Prostate gland (tissue), 2 donors: ENCODE data around the gene APOF. TPM values are rescaled to one million over a fixed set of nuclear protein-coding genes. Genes with fewer than 3 reads are reported as not detected.

Source experiments
- DNase-seq: peaks from one replicate; pipeline ENCODE4 v3.0.0-alpha.2; 2019; ENCODE audit warnings: low spot score
- H3K27ac ChIP-seq, 2 donors: fragments of 200-600 bp; sonication (generic); 2 replicates each; pipeline ENCODE4 v1.5.1; 2017 to 2019
- H3K27me3 ChIP-seq: fragments of 200-600 bp; sonication (generic); replicated peaks from 2 replicates; pipeline ENCODE4 v1.5.1; 2019; ENCODE audit not compliant: insufficient read depth
- H3K36me3 ChIP-seq, 2 donors: fragments of 200-600 bp; sonication (generic); 1 replicate in 1 of 2; 2 replicates in 1 of 2; pipeline versions ENCODE4 v1.5.1 to v1.8.1; 2017 to 2019
- H3K4me1 ChIP-seq: fragments of 200-600 bp; sonication (generic); replicated peaks from 2 replicates; pipeline ENCODE4 v1.5.1; 2019
- H3K4me3 ChIP-seq, 2 donors: fragments of 200-600 bp; sonication (generic); 2 replicates each; pipeline ENCODE4 v1.5.1; 2017 to 2019
- H3K9me3 ChIP-seq: fragments of 200-600 bp; sonication (generic); 2 replicates; pipeline ENCODE4 v1.5.1; 2017
- POLR2A ChIP-seq: fragments of 450-650 bp; IDR thresholded peaks from one replicate; pipeline ENCODE4 v1.6.1; 2016; ENCODE audit warnings: antibody characterized with exemption, mild to moderate bottlenecking
- POLR2AphosphoS5 ChIP-seq: sonication (generic); formaldehyde crosslinking; IDR thresholded peaks from one replicate; pipeline ENCODE4 v1.6.1; 2017; ENCODE audit warnings: antibody characterized with exemption
- WGBS: methylation state at CpG from one replicate; pipeline ENCODE4 v1.1.5; 2018; 5-methylcytosine and 5-hydroxymethylcytosine counted together
- intact Hi-C: fragments of 100-400 bp; cut with DNase I; formaldehyde crosslinking; loops from one replicate; pipeline ENCODE4 v1.14.2; 2022
- small RNA-seq, 2 donors: library from RNA; depleted of rRNA; stranded (forward); fragments of <200 nt; gene quantifications; one replicate each; pipeline ENCODE3, GENCODE V24; 2016
- total RNA-seq, 2 donors: library from RNA; depleted of rRNA; stranded (reverse); fragments of >200 nt; gene quantifications; one replicate each; pipeline ENCODE4 v1.1.0, GENCODE V29; 2016
- TF ChIP-seq, protein P1 (sequence below), 4 experiments: fragments of 200-600 bp in 2 of 4; fragments of 450-650 bp in 2 of 4; sonication (generic) in 2 of 4; IDR thresholded peaks; 1 replicate in 3 of 4; 2 replicates in 1 of 4; pipeline ENCODE4 v1.5.1; 2016 to 2019; ENCODE audit warnings: antibody characterized with exemption in 4 of 4, mild to moderate bottlenecking in 2 of 4, moderate library complexity in 2 of 4

Gene APOF
- total RNA-seq, 2 donors from 2014 or later, result 0.62 to 1.1 TPM

DNA sequence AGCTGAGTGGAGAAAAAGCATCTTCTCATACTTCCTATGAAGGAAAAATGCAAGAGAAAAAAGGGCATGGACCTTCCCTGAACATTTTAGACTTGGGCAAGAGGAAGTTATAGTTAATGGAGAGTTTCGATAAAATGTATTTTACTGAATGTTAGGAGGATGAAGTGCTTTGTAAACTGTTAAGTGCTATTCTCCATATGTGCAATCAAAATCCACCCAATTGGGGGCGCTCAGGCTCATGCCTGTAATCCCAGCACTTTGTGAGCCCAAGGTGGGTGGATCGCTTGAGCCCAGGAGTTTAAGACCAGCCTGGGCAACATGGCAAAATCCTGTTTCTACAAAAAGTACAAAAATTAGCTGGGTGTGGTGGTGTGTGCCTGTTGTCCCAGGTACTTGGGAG, 45.0 kb downstream of the APOF start:
- no peak overlapping the region for H3K27ac ChIP-seq
- no peak for TF ChIP-seq POLR2AphosphoS5
- TF ChIP-seq, protein P1, sequence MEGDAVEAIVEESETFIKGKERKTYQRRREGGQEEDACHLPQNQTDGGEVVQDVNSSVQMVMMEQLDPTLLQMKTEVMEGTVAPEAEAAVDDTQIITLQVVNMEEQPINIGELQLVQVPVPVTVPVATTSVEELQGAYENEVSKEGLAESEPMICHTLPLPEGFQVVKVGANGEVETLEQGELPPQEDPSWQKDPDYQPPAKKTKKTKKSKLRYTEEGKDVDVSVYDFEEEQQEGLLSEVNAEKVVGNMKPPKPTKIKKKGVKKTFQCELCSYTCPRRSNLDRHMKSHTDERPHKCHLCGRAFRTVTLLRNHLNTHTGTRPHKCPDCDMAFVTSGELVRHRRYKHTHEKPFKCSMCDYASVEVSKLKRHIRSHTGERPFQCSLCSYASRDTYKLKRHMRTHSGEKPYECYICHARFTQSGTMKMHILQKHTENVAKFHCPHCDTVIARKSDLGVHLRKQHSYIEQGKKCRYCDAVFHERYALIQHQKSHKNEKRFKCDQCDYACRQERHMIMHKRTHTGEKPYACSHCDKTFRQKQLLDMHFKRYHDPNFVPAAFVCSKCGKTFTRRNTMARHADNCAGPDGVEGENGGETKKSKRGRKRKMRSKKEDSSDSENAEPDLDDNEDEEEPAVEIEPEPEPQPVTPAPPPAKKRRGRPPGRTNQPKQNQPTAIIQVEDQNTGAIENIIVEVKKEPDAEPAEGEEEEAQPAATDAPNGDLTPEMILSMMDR (IDR thresholded peaks at IDR 0.05), result no peak
- no peak for TF ChIP-seq POLR2A
- no peaks in the 10 kb centered on the region for H3K4me1 ChIP-seq
- no peak overlapping the region for H3K4me3 ChIP-seq
- H3K27me3 ChIP-seq, result no peaks in the 10 kb centered on the region
- H3K36me3 ChIP-seq, result peaks cover 5 to 11% of the 10 kb centered on the region in 2 donors
- intact Hi-C loops, result loop anchor here (5.0 kb wide), 1 partner anchor 145 kb away; no protein-coding TSS in a partner anchor
- no peak for DNase-seq
- 92% methylated on average over 3 of the region's 3 CpGs for WGBS
- H3K9me3 ChIP-seq, result no peaks in the 10 kb centered on the region

DNA sequence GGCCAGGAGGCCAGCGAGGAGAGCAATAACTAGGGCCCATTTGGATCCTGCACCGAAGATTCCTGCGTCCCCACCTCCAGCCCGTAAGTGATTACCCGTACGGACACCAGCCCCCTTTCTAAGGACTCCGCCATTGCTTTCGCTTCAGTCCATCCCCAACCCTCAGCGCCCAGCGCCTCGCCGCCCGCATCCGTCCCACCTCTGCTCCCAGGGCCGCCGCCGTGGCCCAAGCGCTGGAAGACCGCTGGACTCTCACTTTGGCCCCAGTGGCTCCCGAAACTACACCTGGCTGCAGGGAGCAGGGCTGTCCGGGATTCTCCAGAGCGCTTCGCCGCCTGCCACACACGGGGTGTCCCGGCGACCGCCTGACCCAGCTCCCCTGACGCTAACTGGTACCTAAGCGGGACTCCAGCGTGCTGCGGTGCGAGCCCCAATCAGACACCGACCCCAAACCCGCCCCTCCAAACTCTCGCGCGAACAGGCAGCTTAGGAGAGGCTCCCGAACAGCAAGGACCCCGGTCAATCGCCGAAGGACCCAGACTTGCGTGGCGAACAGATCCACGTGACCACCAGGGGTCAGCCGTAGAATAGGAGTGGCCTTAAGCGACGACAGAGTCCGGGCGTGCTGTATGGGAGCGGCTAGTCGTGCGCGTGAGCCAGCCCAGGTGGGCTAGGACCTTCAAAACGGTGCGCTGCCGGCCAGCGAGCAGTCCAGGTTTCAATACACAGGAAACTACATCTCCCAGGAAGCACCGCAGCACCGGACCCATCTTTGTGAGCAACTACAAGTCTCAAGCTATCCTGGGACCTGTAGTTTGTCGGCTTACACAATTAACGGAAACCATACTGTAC, 46.8 kb downstream of the APOF start, which contains the start of gene CNPY2:
CNPY2 (minus strand) TSS at position 367 of the 852 bp plus-strand sequence. CDS start 771 bp downstream, outside the sequence.
- peaks cover 0 to 5% of the 10 kb centered on the region in 2 donors for H3K36me3 ChIP-seq
- peak within 1 kb of the TSS; percentile 69 to 95 for H3K4me3 ChIP-seq
- TF ChIP-seq POLR2AphosphoS5, result peak; percentile 88
- TF ChIP-seq, protein P1 (IDR thresholded peaks at IDR 0.05), result peak in 3 of 4 experiments; percentile 7 to 32 (median 23)
- TF ChIP-seq POLR2A, result peak; percentile 53
- no peaks in the 10 kb centered on the region for H3K9me3 ChIP-seq
- under 1% methylated on average over 58 of the region's 62 CpGs for WGBS
- peak within 1 kb of the TSS; percentile 87 to 91 for H3K27ac ChIP-seq
- peak; percentile 92 for DNase-seq
- intact Hi-C loops, result loop anchor here (5.0 kb wide), 1 partner anchor 146 kb away; no protein-coding TSS in a partner anchor
- no peaks in the 10 kb centered on the region for H3K27me3 ChIP-seq
- H3K4me1 ChIP-seq, result no peaks in the 10 kb centered on the region

DNA sequence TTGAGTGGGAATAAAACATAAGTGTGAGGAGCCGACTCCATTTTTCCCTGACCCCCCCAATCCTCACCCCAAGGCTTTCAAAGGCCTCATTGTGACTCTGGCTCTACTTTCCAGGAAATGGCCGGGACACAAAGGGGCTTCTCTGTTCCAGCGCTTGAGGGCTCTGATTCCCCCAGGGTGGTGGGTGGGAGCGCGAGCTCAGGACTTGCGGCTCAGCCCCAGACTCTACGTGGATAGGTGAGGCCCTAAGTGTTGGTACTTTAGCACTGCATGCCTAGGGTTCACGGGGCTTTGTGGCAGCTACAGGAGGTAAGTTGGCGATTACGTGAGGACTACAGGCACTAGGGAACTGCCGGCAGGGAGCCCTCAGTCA, 47.4 kb downstream of the APOF start:
- Histone ChIP-seq H3K27me3 (no peaks in the 10 kb centered on the region), H3K4me3 (peak overlapping the region; percentile 69 to 95), H3K36me3 (peaks cover 0 to 5% of the 10 kb centered on the region in 2 donors), H3K9me3 (no peaks in the 10 kb centered on the region), H3K4me1 (no peaks in the 10 kb centered on the region), H3K27ac (peak overlapping the region; percentile 87 to 91)
- WGBS, result 3% methylated on average over 11 of the region's 11 CpGs
- intact Hi-C loops, result loop anchor here (5.0 kb wide), 1 partner anchor 147 kb away; no protein-coding TSS in a partner anchor
- TF ChIP-seq POLR2AphosphoS5 (no peak), POLR2A (no peak)
- TF ChIP-seq, protein P1 (IDR thresholded peaks at IDR 0.05), result no peak
- no peak for DNase-seq

DNA sequence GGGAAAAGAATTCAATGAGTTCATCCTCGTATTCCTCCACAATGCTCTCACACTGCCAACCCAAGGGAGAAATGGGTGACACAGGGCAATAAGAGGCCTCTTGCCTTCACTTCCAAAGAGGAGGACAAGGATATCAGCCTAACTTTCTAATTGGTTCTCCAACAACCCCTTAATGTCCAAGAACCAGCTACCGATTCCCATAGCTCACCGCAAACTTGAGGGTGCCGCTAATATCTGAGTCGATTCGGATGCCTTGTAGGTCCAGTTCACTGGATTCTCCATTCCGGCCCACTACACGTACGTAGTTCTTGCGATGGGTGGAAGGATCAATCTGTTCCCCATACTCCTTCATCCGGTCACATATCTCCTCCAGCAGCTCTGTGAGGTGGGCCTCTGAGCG, 51.7 kb downstream of the APOF start:
- DNase-seq, result no peak
- WGBS, result 95% methylated on average over 12 of the region's 12 CpGs
- no peaks in the 10 kb centered on the region for H3K36me3 ChIP-seq
- H3K4me3 ChIP-seq, result no peak overlapping the region
- no peaks in the 10 kb centered on the region for H3K27me3 ChIP-seq
- TF ChIP-seq POLR2A (no peak), POLR2AphosphoS5 (no peak)
- TF ChIP-seq, protein P1 (IDR thresholded peaks at IDR 0.05), result no peak
- intact Hi-C loops, result no loop called here
- H3K4me1 ChIP-seq, result no peaks in the 10 kb centered on the region
- H3K27ac ChIP-seq, result no peak overlapping the region
- no peaks in the 10 kb centered on the region for H3K9me3 ChIP-seq

Small RNA genes lying within 50 kb of the gene (small RNA-seq; reads per million reads assigned to genes)
- 0 reads per million in 2 donors for gene RNU7-40P

Other genes with a start within 250 kb of the APOF start
- gene RPL41, start 246.2 kb downstream of the APOF start, total RNA-seq, result 1,000 to 10,000 TPM; 2,549 to 4,385 TPM
- 1 to 10 TPM; 4.6 to 9.1 TPM for gene ZC3H10, start 244.6 kb downstream of the APOF start, total RNA-seq
- gene ESYT1, start 234.6 kb downstream of the APOF start, total RNA-seq, result 100 to 1,000 TPM in 1 of 2 donors, 10 to 100 TPM in 1; 66.8 to 167 TPM
- gene MYL6B, start 210.3 kb downstream of the APOF start, total RNA-seq, result 100 to 1,000 TPM in 1 of 2 donors, 10 to 100 TPM in 1; 66.4 to 203 TPM
- 1,000 to 10,000 TPM; 1,587 to 1,792 TPM for gene MYL6, start 204.5 kb downstream of the APOF start, total RNA-seq
- 100 to 1,000 TPM in 1 of 2 donors, 10 to 100 TPM in 1; 60.4 to 101 TPM for gene SMARCC2, start 173.4 kb downstream of the APOF start, total RNA-seq
- gene RNF41, start 140.9 kb downstream of the APOF start, total RNA-seq, result 10 to 100 TPM; 74.4 to 90.4 TPM
- gene NABP2, start 138.5 kb downstream of the APOF start, total RNA-seq, result 10 to 100 TPM; 21.4 to 33.2 TPM
- not detected for gene SLC39A5, start 132.8 kb downstream of the APOF start, total RNA-seq
- gene ANKRD52, start 104.5 kb downstream of the APOF start, total RNA-seq, result 10 to 100 TPM; 18.5 to 29.0 TPM
- 10 to 100 TPM; 15.9 to 17.6 TPM for gene COQ10A, start 95.9 kb downstream of the APOF start, total RNA-seq
- 100 to 1,000 TPM; 106 to 110 TPM for gene CS, start 62.5 kb downstream of the APOF start, total RNA-seq
- 100 to 1,000 TPM in 1 of 2 donors, 10 to 100 TPM in 1; 97.7 to 101 TPM for gene CNPY2, start 46.9 kb downstream of the APOF start, total RNA-seq
- gene PAN2, start 28.9 kb downstream of the APOF start, total RNA-seq, result 10 to 100 TPM; 31.8 to 60.8 TPM
- gene IL23A, start 24.0 kb downstream of the APOF start, total RNA-seq, result not detected
- 100 to 1,000 TPM in 1 of 2 donors, 10 to 100 TPM in 1; 99.8 to 128 TPM for gene STAT2, start 2.8 kb downstream of the APOF start, total RNA-seq
- 10 to 100 TPM in 1 of 2 donors, 1 to 10 TPM in 1; 8.0 to 12.3 TPM for gene TIMELESS, start 86.6 kb upstream of the APOF start, total RNA-seq
- not detected for gene MIP, start 91.8 kb upstream of the APOF start, total RNA-seq
- 1 to 10 TPM; 2.6 to 5.1 TPM for gene SPRYD4, start 105.7 kb upstream of the APOF start, total RNA-seq
- gene GLS2, start 125.3 kb upstream of the APOF start, total RNA-seq, result 1 to 10 TPM; 4.1 to 6.6 TPM
- gene RBMS2, start 159.0 kb upstream of the APOF start, total RNA-seq, result 100 to 1,000 TPM in 1 of 2 donors, 10 to 100 TPM in 1; 21.1 to 259 TPM